H9 (cell line): Measurements from ENCODE around the gene KRT80. TPM values are rescaled to one million over a fixed set of nuclear protein-coding genes. Genes with fewer than 3 reads are reported as not detected.

Source experiments
- DNase-seq: peaks from one replicate; pipeline ENCODE4 v3.0.0-alpha.2; 2017
- H2AFZ ChIP-seq: one replicate; pipeline ENCODE4 v1.6.1; 2013; ENCODE audit warnings: mild to moderate bottlenecking, low read length, control low read depth, moderate library complexity
- H2AK5ac ChIP-seq: 2 replicates; pipeline ENCODE4 v1.6.1; 2013; ENCODE audit warnings: low read length, control low read depth, mixed read lengths; ENCODE audit not compliant: insufficient read length
- H2BK120ac ChIP-seq: one replicate; pipeline ENCODE4 v1.6.1; 2013; ENCODE audit warnings: low read depth, mild to moderate bottlenecking, low read length, control low read depth, inconsistent platforms; ENCODE audit not compliant: poor library complexity, severe bottlenecking
- H2BK12ac ChIP-seq: 2 replicates; pipeline ENCODE4 v1.6.1; 2013; ENCODE audit warnings: low read length, control low read depth, mixed read lengths, low read depth; ENCODE audit not compliant: insufficient read length
- H2BK15ac ChIP-seq: 2 replicates; pipeline ENCODE4 v1.6.1; 2013; ENCODE audit warnings: low read depth, low read length, control low read depth
- H2BK20ac ChIP-seq: one replicate; pipeline ENCODE4 v1.6.1; 2013; ENCODE audit warnings: low read depth, mild to moderate bottlenecking, low read length, control low read depth, inconsistent platforms; ENCODE audit not compliant: poor library complexity, severe bottlenecking
- H2BK5ac ChIP-seq: 2 replicates; pipeline ENCODE4 v1.6.1; 2013; ENCODE audit warnings: low read length, control low read depth, mixed read lengths; ENCODE audit not compliant: insufficient read length
- H3K14ac ChIP-seq: 2 replicates; pipeline ENCODE4 v1.6.1; 2013; ENCODE audit warnings: low read length, control low read depth; ENCODE audit not compliant: insufficient read depth
- H3K18ac ChIP-seq: 2 replicates; pipeline ENCODE4 v1.6.1; 2013; ENCODE audit warnings: low read depth, mild to moderate bottlenecking, mixed read lengths, low read length, control low read depth; ENCODE audit not compliant: insufficient read length
- H3K23ac ChIP-seq: 2 replicates; pipeline ENCODE4 v1.6.1; 2013; ENCODE audit warnings: low read length, control low read depth, mixed read lengths, low read depth; ENCODE audit not compliant: insufficient read length
- H3K23me2 ChIP-seq: 2 replicates; pipeline ENCODE4 v1.6.1; 2013; ENCODE audit warnings: low read depth, mild to moderate bottlenecking, mixed read lengths, low read length, control low read depth; ENCODE audit not compliant: insufficient read length, poor library complexity, severe bottlenecking
- H3K27ac ChIP-seq: 2 replicates; pipeline ENCODE4 v1.5.1; 2013; ENCODE audit warnings: low read length, control low read depth, mixed read lengths, low read depth; ENCODE audit not compliant: insufficient read length
- H3K27me3 ChIP-seq: 2 replicates; pipeline ENCODE4 v1.6.1; 2013; ENCODE audit warnings: low read length, control low read depth, inconsistent platforms; ENCODE audit not compliant: insufficient read depth
- H3K4ac ChIP-seq: 2 replicates; pipeline ENCODE4 v1.6.1; 2013; ENCODE audit warnings: low read depth, mild to moderate bottlenecking, control low read depth, inconsistent platforms, low read length, moderate library complexity
- H3K4me1 ChIP-seq: 2 replicates; pipeline ENCODE4 v1.6.1; 2013; ENCODE audit warnings: low read length, control low read depth, inconsistent platforms; ENCODE audit not compliant: insufficient read depth
- H3K4me2 ChIP-seq: 2 replicates; pipeline ENCODE4 v1.6.1; 2013; ENCODE audit warnings: low read length, control low read depth, mixed read lengths; ENCODE audit not compliant: insufficient read length, insufficient read depth
- H3K56ac ChIP-seq: 2 replicates; pipeline ENCODE4 v1.6.1; 2013; ENCODE audit warnings: low read depth, mild to moderate bottlenecking, mixed read lengths, low read length, control low read depth; ENCODE audit not compliant: insufficient read length
- H3K79me1 ChIP-seq: 2 replicates; pipeline ENCODE4 v1.6.1; 2013; ENCODE audit warnings: low read depth, mild to moderate bottlenecking, moderate library complexity, low read length, control low read depth, inconsistent platforms; ENCODE audit not compliant: insufficient read depth, poor library complexity, severe bottlenecking
- H3K79me2 ChIP-seq: 2 replicates; pipeline ENCODE4 v1.6.1; 2013; ENCODE audit warnings: low read length, control low read depth, inconsistent platforms; ENCODE audit not compliant: insufficient read depth
- H3K9ac ChIP-seq: 2 replicates; pipeline ENCODE4 v1.6.1; 2013; ENCODE audit warnings: low read length, control low read depth, mixed read lengths; ENCODE audit not compliant: insufficient read length; ENCODE audit errors: extremely low read depth
- H3K9me3 ChIP-seq: one replicate; pipeline ENCODE4 v1.6.1; 2013; ENCODE audit warnings: low read depth, low read length, inconsistent platforms; ENCODE audit not compliant: control insufficient read depth
- H3T11ph ChIP-seq: one replicate; pipeline ENCODE4 v1.6.1; 2013; ENCODE audit warnings: mild to moderate bottlenecking, low read length, control low read depth, inconsistent platforms
- H4K20me1 ChIP-seq: one replicate; pipeline ENCODE4 v1.6.1; 2013; ENCODE audit not compliant: control insufficient read depth, insufficient read length, insufficient read depth
- H4K5ac ChIP-seq: 2 replicates; pipeline ENCODE4 v1.6.1; 2013; ENCODE audit warnings: low read depth, mild to moderate bottlenecking, mixed read lengths, low read length, control low read depth; ENCODE audit not compliant: insufficient read length
- H4K8ac ChIP-seq: replicated peaks from 2 replicates; pipeline ENCODE4 v1.6.1; 2013; ENCODE audit warnings: low read length, control low read depth, mixed read lengths, low read depth; ENCODE audit not compliant: insufficient read length
- H4K91ac ChIP-seq: 2 replicates; pipeline ENCODE4 v1.6.1; 2013; ENCODE audit warnings: low read depth, mild to moderate bottlenecking, moderate library complexity, mixed read lengths, low read length, control low read depth; ENCODE audit not compliant: insufficient read length
- H3K27ac Mint-ChIP-seq, 3 experiments: 2 replicates in 2 of 3; 3 replicates in 1 of 3; pipeline ENCODE4 v1.8.0; 2020 to 2021; ENCODE audit warnings: mixed read lengths in 3 of 3, mild to moderate bottlenecking in 1 of 3, moderate library complexity in 1 of 3
- H3K27me3 Mint-ChIP-seq: 2 replicates; pipeline ENCODE4 v1.8.0; 2021; ENCODE audit warnings: low read depth, mild to moderate bottlenecking, moderate library complexity, mixed read lengths
- H3K36me3 Mint-ChIP-seq, 3 experiments: 2 replicates in 2 of 3; 3 replicates in 1 of 3; pipeline ENCODE4 v1.8.0; 2020 to 2021; ENCODE audit warnings: low read depth in 3 of 3, mixed read lengths in 3 of 3; ENCODE audit not compliant: insufficient read depth in 1 of 3
- H3K4me1 Mint-ChIP-seq, 2 experiments: 2 replicates each; pipeline ENCODE4 v1.8.0; 2020; ENCODE audit warnings: mixed read lengths in 2 of 2
- H3K4me3 Mint-ChIP-seq, 2 experiments: 2 replicates in 1 of 2; 3 replicates in 1 of 2; pipeline ENCODE4 v1.8.0; 2020 to 2021; ENCODE audit warnings: mild to moderate bottlenecking in 2 of 2, mixed read lengths in 2 of 2, moderate library complexity in 1 of 2
- H3K9me3 Mint-ChIP-seq, 2 experiments: 2 replicates in 1 of 2; 3 replicates in 1 of 2; pipeline ENCODE4 v1.8.0; 2020; ENCODE audit warnings: mild to moderate bottlenecking in 2 of 2, mixed read lengths in 2 of 2, moderate library complexity in 1 of 2
- WGBS: extraction: QIAGEN DNeasy Blood & Tissue Kit; methylation state at CpG from one replicate; pipeline ENCODE4 v1.1.7; 2013; ENCODE audit warnings: missing lambda C conversion rate, low lambda C conversion rate, mixed read lengths; ENCODE audit not compliant: insufficient read length; ENCODE audit errors: extremely low coverage; 5-methylcytosine and 5-hydroxymethylcytosine counted together
- total RNA-seq: library from RNA; stranded (reverse); gene quantifications from 2 replicates; pipeline ENCODE4 v1.2.1, GENCODE V29; 2021
- TF ChIP-seq, protein P1 (sequence below): fragments of 200-600 bp; sonication (generic); conservative IDR thresholded peaks from 3 replicates; pipeline ENCODE4 v1.8.0; 2021; ENCODE audit warnings: antibody characterized with exemption, mild to moderate bottlenecking

The KRT80 gene
- total RNA-seq, 1 experiment from 2014 or later = not detected

DNA sequence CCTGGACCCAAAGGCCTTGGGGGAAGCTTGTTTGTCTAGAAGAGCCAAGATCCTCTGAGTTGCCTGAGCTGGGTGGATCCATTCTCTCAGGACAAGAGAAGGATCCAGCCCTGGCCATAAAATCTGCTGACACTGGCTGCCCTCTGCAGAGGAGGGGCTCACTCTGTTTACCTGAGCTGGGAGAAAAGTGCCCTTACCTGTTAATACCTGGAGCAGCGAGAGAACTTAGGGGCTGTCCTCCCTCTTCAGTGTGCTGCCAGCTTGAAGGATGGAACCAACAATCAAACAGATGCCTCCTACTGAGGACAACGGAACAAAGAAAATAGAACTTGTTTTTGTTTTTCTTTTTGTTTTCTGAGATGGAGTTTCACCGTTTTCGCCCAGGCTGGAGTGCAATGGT, 33.9 kb upstream of the KRT80 start:
- Histone ChIP-seq H2BK15ac (no peak overlapping the region), H3K4me2 (no peak overlapping the region), H2AFZ (no peak overlapping the region), H2AK5ac (no peak overlapping the region), H3K4ac (no peak overlapping the region), H2BK120ac (no peak overlapping the region), H4K20me1 (no peaks in the 10 kb centered on the region), H3K27me3 (no peaks in the 10 kb centered on the region; the same call in 1 of the 2 replicates), H3K9ac (no peak overlapping the region), H3K79me1 (no peaks in the 10 kb centered on the region), H3K27ac (no peak overlapping the region), H3K79me2 (no peaks in the 10 kb centered on the region), H3K14ac (no peak overlapping the region), H2BK5ac (no peak overlapping the region), H4K8ac (no peak overlapping the region), H2BK20ac (no peak overlapping the region), H3K23me2 (no peaks in the 10 kb centered on the region), H3K23ac (no peak overlapping the region), H3K18ac (no peak overlapping the region), H4K91ac (no peak overlapping the region), H2BK12ac (no peak overlapping the region), H3T11ph (no peak overlapping the region), H3K56ac (no peak overlapping the region), H4K5ac (no peak overlapping the region), H3K9me3 (no peaks in the 10 kb centered on the region), H3K4me1 (no peaks in the 10 kb centered on the region)
- Mint-ChIP-seq H3K4me1 (peaks cover 8% of the 10 kb centered on the region in 2 experiments), H3K27ac (no peak overlapping the region), H3K4me3 (no peak overlapping the region), H3K36me3 (no peaks in the 10 kb centered on the region), H3K9me3 (no peaks in the 10 kb centered on the region), H3K27me3 (peaks cover 48% of the 10 kb centered on the region)
- WGBS = no CpG with 5 or more reads among the region's 4 CpGs
- TF ChIP-seq, protein P1, sequence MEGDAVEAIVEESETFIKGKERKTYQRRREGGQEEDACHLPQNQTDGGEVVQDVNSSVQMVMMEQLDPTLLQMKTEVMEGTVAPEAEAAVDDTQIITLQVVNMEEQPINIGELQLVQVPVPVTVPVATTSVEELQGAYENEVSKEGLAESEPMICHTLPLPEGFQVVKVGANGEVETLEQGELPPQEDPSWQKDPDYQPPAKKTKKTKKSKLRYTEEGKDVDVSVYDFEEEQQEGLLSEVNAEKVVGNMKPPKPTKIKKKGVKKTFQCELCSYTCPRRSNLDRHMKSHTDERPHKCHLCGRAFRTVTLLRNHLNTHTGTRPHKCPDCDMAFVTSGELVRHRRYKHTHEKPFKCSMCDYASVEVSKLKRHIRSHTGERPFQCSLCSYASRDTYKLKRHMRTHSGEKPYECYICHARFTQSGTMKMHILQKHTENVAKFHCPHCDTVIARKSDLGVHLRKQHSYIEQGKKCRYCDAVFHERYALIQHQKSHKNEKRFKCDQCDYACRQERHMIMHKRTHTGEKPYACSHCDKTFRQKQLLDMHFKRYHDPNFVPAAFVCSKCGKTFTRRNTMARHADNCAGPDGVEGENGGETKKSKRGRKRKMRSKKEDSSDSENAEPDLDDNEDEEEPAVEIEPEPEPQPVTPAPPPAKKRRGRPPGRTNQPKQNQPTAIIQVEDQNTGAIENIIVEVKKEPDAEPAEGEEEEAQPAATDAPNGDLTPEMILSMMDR = no peak
- no peak for DNase-seq
